ENCODE measurements around the gene ZNF628.
A peak's percentile ranks its signal among the peaks of the same experiment; 100 is the strongest.
"Not testable (repeated sequence)": the region's sequence is repeated elsewhere in the genome, so short reads cannot be mapped to it uniquely, and the experiment has no call there.

The ZNF628 gene

DNA sequence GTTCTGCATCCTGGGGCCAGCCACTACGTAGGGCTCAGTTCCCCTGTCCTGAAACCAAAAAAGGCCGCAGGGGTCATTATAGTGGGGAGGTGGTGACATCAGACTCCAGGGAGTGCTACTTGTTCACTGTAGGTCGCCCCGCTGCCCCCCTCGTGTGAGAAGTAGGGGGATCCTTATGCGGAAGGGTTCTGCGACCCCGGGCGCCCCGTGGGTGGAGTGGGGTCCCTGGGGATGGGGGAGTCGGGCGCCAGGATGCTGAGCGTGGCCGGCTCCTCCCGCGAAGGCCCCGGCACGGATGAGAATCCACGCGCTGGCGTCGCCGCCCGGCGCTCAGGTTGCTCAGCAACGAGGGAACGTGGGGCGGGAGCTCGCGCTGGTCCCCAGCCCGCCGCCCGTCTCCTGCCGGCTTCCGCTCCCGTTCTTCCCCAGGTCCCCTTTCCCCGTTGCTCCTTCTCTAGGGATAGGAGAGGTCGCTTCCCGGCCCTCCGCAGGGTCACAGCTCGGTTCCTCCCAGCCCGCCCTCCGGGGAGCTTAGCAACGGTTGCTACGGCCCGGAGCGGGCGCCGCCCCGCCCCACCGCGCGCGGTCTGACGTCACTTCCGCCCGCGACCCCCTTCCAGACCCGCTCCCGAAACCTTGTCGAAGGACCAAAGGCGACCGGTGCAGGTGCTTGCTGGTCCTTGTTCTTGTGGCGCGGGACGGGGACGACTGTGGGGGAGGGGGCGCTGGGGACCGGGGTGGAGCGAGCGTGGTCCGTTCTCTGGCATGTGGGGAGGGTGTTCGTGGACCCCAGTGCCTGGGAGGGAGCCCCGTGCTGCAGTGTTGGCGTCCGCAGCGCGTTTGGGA is 8.4 kb downstream of the ZNF628 start, which contains the start of gene NAT14:
NAT14 (plus strand) TSS at position 596 of the 846 bp plus-strand sequence. CDS start 521 bp downstream, outside the sequence.
- peak; percentile 19 to 44 for DNase-seq

DNA sequence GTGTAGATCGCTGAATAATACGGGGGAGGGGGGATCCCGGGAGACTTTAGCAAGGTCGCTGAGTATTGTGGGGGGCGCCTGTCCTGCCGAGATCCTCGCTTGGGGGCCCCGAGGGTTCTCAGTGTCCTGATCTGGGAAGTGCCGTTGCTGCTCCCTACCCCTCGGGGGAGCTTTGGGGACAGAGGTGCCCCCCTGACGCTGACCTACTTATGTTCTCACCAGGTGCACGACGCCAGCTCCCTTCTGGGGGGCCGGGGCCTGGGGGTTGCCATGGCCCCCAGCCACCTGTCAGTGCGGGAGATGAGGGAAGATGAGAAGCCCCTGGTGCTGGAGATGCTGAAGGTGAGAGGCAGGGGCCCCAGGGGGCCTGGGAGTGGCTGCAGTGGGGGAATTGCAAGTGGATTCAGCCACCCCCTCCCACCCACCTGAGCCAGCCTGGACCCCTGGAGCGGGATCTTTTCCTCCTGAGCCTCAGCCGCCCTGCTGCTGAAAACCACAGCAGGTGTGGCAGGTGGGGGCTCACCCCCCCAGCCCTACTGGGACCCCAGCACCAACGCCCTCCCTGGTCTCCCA is 9.1 kb downstream of the ZNF628 start:
- DNase-seq = no peak

DNA sequence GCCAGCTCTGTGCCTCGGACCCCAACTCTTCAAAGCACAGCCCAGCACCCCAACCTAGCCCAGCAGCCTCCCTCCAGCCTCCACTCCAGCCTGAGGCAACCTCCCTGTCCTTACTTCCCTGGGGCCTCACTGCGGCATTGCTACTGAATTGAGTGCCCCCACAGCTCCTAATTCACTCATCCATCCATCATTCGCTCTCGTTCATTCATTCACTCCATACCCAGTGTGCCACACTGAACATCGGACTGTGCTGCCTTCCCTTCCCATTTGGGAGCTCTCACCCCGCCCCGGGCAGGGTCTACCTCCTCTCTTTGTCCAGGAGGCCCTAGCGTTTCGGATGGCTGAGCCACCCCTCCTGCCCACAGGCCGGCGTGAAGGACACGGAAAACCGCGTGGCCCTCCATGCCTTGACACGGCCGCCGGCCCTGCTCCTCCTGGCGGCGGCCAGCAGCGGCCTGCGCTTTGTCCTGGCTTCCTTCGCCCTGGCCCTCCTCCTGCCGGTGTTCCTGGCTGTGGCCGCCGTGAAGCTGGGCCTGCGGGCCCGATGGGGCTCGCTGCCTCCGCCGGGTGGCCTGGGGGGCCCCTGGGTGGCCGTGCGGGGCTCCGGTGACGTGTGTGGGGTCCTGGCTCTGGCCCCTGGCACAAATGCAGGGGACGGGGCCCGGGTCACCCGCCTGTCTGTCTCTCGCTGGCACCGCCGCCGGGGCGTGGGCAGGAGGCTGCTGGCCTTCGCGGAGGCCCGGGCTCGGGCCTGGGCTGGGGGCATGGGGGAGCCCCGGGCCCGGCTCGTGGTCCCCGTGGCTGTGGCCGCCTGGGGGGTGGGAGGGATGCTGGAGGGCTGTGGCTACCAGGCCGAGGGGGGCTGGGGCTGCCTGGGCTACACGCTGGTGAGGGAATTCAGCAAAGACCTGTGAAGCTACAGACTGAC is 9.9 kb downstream of the ZNF628 start:
- DNase-seq = no peak

DNA sequence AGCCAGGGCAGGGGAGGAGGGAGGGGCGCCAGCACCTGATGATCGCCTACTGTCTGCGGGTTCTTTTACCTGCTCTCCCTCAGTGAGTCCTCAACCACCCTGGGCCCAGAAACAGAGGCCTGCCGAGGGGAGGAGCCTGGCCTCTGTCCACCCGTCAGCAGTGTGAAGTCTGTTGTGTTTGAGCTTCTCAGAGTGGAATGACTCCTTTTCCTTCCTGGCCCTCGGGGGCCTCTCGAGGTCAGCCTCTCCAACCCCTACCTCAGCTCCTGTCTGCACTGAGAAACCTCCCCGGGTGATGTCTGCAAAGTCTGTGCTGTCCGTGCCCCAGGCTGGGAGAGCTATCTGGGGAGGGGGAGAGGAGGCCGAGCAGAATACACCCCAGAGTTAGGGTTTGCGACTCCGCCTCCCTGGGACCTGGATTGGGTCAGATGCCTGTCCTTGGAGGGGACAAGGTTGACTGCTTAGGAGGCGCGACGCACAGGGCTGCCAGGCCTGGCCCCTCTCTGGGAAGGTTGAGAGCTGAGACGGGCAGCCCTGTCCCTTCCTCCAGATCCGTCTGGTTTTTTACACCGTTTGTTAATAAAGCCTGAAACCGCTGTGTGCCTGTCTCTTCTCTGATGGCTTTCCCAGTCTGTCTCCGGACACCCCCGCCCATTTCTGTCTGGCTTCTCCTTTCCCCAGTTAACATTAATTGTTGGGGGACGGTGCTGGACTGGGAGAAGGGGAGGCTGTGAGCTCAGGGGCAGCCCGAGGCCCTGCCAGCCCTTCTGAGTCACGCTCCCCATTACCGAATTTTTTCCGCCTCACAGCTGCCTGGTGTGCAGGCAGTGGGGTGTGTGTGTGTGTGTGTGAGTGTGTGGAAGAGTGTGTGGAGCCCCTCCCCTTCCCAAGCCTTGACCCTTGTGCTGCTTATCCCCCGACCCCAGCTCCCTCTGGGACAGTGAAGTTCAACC is 10.8 kb downstream of the ZNF628 start:
- no peak for DNase-seq

DNA sequence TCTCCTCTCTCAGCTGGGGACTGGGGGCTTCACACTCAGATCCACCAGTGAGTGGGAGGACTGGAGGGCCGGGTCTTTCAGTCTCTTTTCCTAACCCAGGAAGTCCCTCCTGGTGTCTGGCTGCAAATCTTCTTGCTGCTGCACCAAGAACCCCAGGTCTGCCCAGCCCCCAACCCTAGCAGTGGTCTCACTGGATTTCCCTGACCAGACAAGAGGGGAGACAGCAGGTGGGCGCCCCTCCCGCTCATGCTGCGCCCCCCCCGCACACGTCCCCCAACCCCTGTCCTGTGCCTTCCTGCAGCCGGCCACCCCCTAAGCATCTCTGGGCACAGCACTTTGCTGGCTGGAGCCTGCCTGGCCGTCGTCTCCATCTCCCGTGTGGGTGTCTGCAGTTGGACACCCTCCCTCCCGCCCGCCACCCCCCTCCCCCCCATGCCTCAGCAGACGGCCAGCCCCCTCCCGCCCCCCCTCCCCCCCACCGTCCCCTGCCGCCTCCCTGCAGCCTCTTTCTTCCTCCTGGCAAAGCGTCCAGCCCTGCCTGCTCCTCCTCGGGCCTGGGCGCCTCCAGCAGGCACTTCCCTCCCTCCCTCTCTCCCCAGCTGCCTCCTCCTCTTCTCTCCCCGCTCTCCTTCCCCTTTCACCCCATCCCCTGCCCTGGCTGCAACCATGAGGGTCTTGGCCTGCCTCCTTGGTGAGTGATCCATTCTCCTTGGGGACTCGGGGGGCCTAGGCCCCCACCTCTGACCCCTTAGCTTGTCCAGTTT is 11.7 kb downstream of the ZNF628 start, which contains the start of gene SSC5D:
SSC5D (plus strand) TSS at position 513 of the 764 bp plus-strand sequence; CDS start at position 667, 154 bp downstream.
- DNase-seq = no peak

DNA sequence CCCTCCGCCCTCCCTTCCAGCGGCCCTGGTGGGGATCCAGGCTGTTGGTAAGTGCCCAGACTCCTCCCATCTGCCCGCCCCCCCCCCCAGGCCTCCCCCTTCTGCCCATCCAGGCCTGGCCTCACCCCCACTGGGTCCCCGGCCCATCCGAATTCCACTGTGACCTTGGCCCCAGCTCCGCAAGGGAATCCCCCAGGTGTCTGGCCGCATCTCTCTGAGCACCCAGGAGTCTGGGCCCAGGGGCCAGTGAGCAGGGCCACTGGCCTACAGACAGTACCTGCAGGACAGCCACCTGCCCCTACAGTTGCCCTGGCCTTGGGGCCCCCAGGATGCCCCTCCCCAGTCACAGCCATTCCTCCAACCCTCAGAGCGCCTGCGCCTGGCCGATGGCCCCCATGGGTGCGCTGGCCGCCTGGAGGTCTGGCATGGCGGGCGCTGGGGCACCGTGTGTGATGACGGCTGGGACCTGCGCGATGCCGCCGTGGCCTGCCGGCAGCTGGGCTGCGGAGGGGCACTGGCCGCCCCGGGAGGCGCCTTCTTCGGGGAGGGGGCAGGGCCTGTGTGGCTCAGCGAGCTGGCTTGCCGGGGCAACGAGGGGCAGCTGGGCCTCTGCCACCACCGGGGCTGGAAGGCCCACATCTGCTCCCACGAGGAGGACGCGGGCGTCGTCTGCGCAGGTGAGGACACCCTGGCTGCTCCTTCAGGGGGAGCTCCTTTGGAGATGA is 12.7 kb downstream of the ZNF628 start:
- DNase-seq = no peak

DNA sequence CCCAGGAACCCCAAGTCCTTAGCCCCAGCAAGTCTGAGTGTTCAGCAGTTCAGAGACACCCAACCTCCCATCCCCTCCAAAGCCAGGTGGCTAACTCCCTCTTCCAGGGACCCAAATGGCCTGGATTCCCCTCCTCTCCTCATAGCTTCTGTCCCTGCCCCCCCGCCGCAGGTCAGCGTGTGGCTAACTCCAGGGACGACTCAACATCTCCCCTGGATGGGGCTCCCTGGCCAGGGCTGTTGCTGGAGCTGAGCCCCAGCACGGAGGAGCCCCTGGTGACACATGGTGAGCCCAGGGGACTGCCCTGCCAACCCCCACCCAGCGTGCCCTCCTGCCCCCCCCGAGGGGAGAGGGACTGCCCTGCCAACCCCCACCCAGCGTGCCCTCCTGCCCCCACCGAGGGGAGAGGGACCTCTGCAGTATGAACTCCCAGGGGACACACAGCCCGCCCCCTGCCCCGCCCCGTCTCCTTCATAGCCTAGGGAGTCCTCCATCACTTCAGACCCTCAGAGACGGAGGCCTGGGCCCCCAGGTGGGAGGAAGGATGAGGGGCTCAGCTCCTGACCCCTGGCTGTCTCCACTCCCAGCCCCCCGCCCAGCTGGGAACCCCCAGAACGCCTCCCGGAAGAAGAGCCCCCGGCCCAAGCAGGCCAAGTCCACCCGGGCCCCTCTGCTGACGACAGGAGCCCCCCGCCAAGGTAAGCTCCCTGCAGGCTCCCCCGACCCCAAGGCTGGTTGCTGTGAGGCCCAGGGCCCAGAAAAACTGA is 13.5 kb downstream of the ZNF628 start:
- no peak for DNase-seq

DNA sequence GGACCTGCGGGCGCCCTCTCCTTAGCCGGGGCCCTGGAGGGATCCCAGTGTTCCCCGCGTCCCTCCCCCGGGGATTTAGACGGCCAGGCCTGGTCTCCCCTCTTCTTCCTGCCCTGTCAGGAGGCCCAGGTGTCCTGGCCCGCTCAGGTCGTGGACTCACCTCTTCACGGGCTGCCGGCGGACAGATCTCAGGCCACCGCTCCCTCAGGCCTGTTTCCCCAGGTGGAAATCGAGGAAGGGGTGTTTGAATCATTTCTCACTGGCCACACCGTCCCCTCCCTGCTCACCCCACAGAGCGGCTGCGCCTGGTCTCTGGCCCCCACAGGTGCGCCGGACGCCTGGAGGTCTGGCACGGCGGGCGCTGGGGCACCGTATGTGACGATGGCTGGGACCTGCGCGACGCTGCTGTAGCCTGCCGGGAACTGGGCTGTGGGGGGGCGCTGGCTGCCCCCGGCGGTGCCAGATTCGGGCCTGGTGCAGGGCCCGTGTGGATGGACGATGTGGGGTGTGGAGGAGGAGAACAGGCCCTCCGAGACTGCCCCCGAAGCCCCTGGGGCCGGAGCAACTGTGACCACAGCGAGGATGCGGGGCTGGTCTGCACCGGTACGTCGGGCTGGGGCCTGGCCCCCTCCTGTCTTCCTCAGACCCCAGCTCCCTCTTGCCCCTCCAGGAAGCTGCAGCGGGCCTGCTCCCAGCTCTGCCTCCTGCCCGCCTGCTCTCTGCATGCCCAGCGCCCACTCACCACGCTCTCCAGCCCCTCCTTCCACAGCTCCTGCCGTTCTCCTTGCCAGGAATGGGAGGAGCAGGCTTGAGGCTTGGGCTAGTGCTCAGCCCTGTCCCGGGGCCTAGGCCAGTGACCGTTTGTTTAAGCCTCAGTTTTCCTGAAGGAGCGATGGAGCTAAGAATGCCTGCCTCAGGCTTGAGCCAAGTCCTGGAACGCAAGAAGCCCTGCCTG is 14.3 kb downstream of the ZNF628 start:
- no peak for DNase-seq

DNA sequence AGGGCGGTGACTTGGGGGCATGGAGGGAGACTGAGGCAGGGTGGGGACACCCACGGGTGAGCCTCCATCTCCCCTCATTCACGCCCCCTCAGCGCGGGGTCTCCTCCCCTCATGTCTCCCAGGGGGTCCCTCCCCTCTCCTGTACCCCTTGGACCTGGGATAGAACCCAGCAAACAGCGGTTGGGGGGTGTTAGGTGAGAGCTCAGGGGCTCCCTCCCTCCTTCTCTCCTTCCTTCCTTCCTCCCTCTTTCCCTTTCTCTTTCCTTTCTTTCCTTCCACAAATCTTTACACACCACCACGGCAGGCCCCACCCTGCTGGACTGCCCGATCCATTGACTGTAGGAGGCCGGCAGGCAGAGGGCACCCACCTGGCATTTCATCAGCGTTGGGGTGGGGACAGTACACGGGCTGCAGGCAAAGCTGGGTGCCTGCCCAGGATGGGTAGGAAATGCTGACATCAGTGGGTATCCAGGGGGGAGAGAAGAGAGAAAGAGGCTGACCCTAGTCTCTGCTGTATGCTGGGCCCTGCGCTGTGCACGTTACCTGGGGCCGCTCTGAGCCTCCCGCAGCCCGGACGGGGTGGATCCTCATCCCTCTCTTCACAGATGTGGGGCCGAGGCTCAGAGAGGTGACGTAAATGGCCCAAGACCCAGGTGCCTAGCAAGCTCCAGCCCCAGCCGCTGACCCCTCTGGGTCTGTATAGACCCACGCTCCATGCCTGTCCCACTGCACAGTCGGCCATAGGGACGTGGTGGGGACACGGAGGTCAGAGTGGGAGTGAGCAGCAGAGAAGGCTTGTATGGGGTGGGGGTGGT is 15.3 kb downstream of the ZNF628 start:
- no peak for DNase-seq

DNA sequence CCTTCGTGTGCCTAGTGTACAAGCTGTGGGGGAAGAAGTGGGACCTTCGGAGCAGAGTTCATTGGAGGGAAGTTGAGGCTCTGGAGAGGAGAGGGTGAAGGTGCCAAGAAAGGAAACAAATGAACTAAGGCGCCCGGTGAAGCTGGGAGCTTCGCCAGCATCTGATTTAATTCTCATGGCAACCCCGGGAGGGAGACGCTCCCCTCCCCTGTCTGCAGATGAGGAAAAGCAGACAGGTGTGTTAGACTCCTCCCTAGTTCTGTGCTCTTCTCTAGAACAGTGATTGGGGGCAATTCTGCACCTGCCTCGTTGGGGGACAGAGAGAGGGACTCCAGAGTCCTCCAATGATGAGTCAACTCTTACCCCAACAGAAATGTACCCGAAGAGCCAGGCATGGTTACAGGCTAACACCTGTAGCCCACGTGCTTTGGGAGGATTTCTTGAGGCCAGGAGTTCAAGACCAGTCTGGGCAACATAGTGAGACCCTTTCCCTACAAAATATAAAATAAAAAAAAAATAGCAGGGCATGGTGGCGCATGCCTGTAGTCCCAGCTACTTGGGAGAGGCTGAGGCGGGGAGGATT is 16.0 kb downstream of the ZNF628 start:
- DNase-seq = no peak

DNA sequence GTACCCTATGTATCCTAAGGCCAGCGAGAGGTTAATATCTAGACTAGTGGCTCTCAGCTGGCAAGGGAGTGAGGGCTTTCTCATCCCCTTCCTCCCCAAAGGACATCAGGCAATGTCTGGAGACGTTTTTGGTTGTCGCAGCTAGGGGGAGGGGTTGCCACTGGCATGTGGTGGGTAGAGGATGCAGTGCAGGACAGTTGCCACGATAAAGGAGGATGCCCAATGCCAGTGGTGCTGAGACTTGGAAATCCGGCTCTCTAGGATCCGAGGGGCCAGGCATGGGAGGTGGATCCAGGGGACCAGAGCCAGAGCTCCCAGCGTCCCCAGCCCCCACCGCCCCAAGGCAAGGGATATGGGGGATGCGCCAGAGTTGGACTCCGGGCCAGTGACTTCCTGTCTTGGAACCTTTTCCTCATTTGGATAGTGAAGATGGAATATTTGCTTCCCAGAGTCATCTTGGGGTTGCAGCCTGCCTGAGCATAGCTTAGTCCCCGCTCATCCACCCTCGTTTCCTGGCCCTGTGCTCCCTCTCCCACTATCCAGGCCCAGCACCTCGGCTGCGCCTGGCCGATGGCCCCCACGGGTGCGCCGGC is 16.7 kb downstream of the ZNF628 start:
- DNase-seq = no peak

DNA sequence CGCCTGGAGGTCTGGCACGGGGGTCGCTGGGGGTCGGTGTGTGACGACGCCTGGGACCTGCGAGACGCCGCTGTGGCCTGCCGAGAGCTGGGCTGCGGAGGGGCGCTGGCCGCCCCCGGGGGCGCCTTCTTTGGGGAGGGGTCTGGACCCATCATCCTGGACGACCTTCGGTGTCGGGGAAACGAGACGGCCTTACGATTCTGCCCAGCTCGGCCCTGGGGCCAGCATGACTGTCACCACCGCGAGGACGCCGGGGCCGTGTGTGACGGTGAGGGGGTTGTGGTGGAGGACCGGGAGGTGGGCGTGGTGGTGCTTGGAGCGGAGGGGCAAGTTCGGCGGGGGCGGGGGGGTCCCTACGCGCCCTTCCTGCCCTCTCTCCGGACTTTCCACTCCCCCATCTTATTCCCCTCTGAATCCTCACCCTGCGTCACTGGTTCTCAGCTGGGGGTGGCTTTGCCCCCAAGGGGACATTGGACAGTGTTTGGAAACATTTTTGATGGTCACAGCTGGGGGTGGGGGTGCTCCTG is 17.3 kb downstream of the ZNF628 start:
- DNase-seq = no peak

DNA sequence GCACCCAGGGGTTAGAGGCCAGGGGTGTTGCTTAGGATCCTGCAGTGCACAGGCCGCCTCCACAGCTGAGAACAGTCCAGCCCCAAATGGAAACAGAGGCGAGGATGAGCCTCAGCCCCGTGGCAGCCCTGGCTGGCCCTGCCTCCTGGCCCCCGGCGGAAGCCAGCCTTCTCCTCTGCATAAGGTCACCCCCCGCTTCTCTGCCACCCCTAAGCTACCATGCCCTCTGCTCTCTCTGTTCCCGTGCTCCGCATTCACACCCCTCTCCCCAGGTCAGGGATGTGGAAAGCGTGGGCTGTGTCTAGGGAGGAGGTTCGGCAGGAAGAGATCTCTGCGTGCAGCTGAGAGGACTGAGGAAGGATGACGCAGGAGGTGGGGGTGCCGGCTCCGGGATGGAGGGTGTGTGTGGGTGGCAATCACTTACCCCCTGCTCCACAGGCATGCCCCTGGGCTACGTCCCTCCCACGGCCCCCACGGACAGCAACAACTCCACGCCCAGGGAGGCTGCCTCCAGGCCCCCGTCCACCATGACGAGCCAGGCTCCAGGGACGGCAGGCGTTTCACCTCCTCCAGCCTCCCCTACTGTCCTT is 17.9 kb downstream of the ZNF628 start:
- DNase-seq = no peak

DNA sequence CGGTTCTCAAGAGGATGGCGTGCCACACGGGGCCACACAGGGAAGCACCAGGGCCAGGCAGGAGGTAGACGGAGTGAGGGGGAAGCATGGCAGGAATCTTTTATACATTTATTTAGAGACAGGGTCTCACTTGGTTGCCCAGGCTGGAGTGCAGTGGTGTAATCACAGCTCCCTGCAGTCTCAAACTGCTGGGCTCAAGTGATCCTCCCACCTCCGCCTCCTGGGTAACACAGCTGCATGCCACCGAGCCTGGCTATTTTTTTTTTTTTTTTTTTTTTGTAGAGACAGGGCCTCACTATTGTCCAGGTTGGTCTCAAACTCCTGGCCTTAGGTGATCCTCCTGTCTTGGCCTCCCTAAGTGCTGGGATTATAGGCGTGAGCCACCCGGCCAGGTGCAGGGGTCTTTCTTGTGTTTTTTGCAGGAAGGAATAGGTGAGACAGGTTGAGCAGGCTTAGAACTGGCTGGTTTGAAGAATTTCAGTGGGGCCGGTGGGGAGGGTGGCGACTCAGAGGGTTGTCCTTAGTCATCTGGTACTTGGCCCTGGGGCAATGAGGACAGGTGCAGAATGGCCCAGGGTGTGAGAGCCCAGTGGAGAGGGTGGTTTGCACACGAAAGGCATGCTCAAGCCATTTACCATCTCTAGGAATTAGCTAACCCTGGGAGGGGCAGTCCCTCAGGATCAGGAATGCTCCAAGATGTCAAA is 19.4 kb downstream of the ZNF628 start:
- DNase-seq = no peak

DNA sequence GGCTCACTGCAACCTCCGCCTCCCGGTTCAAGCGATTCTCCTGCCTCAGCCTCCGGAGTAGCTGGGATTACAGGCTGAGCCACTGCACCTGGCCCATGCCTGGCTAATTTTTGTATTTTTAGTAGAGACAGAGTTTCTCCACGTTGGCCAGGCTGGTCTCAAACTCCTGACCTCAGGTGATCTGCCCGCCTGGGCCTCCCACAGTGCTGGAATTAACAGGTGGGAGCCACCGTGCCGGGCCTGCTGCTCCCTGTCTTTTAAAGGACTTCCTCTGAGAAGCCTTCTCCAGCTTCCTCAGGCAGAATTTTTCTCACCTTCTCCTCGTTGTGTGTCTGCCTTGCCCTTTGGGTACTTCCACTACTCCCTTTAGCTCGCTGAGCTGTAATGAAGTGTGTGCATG is 20.4 kb downstream of the ZNF628 start:
- not testable (repeated sequence) for DNase-seq
